DND-41 (cell line): ENCODE results near the gene NAV3.

Experiments
- ATAC-seq: fragments of 200-7000 bp; cut with Tn5 transposase; 3 replicates; pipeline ENCODE4 v1.9.1; 2021; ENCODE audit warnings: low read depth; ENCODE audit not compliant: insufficient read depth
- DNase-seq: peaks from one replicate; pipeline ENCODE4 v3.0.0-alpha.2; 2020
- H2AFZ ChIP-seq: 2 replicates; pipeline ENCODE4 v1.6.0; 2012; ENCODE audit warnings: low read depth, low read length
- H3K27ac ChIP-seq: 2 replicates; pipeline ENCODE4 v1.5.1; 2012; ENCODE audit warnings: low read length, inconsistent platforms
- H3K27me3 ChIP-seq: fragments of 200-600 bp; sonication (generic); 2 replicates; pipeline ENCODE4 v1.6.0; 2012; ENCODE audit warnings: low read length, mild to moderate bottlenecking, inconsistent platforms; ENCODE audit not compliant: insufficient read depth, poor library complexity
- H3K36me3 ChIP-seq: 2 replicates; pipeline ENCODE4 v1.5.1; 2012; ENCODE audit warnings: low read length, inconsistent platforms; ENCODE audit not compliant: insufficient read depth
- H3K4me1 ChIP-seq: 2 replicates; pipeline ENCODE4 v1.5.1; 2012; ENCODE audit warnings: mild to moderate bottlenecking, low read length; ENCODE audit not compliant: insufficient read depth
- H3K4me2 ChIP-seq: 2 replicates; pipeline ENCODE4 v1.6.0; 2012; ENCODE audit warnings: mild to moderate bottlenecking, moderate library complexity, low read length, inconsistent platforms; ENCODE audit not compliant: insufficient read depth
- H3K4me3 ChIP-seq, 2 experiments: fragments of 200-600 bp in 1 of 2; shearing (Covaris generic) in 1 of 2; 2 replicates each; pipeline ENCODE4 v1.5.1; 2012 to 2016; ENCODE audit warnings: inconsistent platforms in 2 of 2, low read length in 2 of 2, mild to moderate bottlenecking in 2 of 2, low read depth in 1 of 2, moderate library complexity in 1 of 2
- H3K79me2 ChIP-seq: 2 replicates; pipeline ENCODE4 v1.6.0; 2012; ENCODE audit warnings: low read length, inconsistent platforms; ENCODE audit not compliant: insufficient read depth
- H3K9ac ChIP-seq: 2 replicates; pipeline ENCODE4 v1.6.0; 2012; ENCODE audit warnings: low read depth, mild to moderate bottlenecking, inconsistent platforms, low read length, moderate library complexity
- H3K9me3 ChIP-seq: 2 replicates; pipeline ENCODE4 v1.5.1; 2012; ENCODE audit warnings: low read length, moderate library complexity, mild to moderate bottlenecking, inconsistent platforms; ENCODE audit not compliant: insufficient read depth, severe bottlenecking
- H4K20me1 ChIP-seq: 2 replicates; pipeline ENCODE4 v1.6.0; 2012; ENCODE audit warnings: low read length; ENCODE audit not compliant: insufficient read depth
- EZH2 ChIP-seq: IDR thresholded peaks from 3 replicates; pipeline ENCODE4 v1.6.1; 2012; ENCODE audit warnings: borderline replicate concordance, low read depth, mild to moderate bottlenecking, moderate library complexity, low read length, inconsistent platforms; ENCODE audit not compliant: severe bottlenecking
- TF ChIP-seq, protein P1 (sequence below): IDR thresholded peaks from 2 replicates; pipeline ENCODE4 v1.5.1; 2012; ENCODE audit warnings: borderline replicate concordance, low read length, moderate library complexity, mild to moderate bottlenecking; ENCODE audit not compliant: poor library complexity, severe bottlenecking; ENCODE audit errors: extremely low read depth

The NAV3 gene

GRCh38 chr12:78204926-78205325, 374.2 kb downstream of the NAV3 start:
- no peaks in the 10 kb centered on the region for H3K4me1 ChIP-seq
- H3K27me3 ChIP-seq = no peaks in the 10 kb centered on the region
- H3K79me2 ChIP-seq = no peaks in the 10 kb centered on the region
- H4K20me1 ChIP-seq = no peaks in the 10 kb centered on the region
- H3K9me3 ChIP-seq = no peaks in the 10 kb centered on the region
- ATAC-seq (no peak), DNase-seq (no peak)
- H3K27ac ChIP-seq = no peak overlapping the region
- H3K36me3 ChIP-seq = no peaks in the 10 kb centered on the region
- TF ChIP-seq EZH2 = no peak
- TF ChIP-seq, protein P1, sequence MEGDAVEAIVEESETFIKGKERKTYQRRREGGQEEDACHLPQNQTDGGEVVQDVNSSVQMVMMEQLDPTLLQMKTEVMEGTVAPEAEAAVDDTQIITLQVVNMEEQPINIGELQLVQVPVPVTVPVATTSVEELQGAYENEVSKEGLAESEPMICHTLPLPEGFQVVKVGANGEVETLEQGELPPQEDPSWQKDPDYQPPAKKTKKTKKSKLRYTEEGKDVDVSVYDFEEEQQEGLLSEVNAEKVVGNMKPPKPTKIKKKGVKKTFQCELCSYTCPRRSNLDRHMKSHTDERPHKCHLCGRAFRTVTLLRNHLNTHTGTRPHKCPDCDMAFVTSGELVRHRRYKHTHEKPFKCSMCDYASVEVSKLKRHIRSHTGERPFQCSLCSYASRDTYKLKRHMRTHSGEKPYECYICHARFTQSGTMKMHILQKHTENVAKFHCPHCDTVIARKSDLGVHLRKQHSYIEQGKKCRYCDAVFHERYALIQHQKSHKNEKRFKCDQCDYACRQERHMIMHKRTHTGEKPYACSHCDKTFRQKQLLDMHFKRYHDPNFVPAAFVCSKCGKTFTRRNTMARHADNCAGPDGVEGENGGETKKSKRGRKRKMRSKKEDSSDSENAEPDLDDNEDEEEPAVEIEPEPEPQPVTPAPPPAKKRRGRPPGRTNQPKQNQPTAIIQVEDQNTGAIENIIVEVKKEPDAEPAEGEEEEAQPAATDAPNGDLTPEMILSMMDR = no peak
- no peak overlapping the region for H3K4me2 ChIP-seq
- H2AFZ ChIP-seq = no peak overlapping the region
- H3K9ac ChIP-seq = no peak overlapping the region
- no peak overlapping the region for H3K4me3 ChIP-seq

DNA sequence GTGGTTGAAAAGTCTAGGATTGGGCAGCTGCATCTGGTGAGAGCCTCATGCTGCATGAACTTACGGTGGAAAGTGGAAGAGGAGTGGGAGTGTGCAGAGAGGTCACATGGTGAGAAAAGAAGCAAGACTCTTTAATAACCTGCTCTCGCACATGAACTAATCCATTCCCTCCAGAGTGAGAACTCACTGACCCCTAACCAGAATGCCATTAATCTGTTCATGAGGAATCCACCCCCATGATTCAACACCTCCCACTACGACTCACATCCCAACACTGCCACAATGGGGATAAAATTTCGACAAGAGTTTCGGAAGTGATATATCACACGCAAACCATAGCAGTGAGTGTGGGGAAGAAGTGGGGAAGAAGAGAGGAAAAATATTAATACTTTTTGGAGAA, 377.4 kb downstream of the NAV3 start:
- H4K20me1 ChIP-seq = no peaks in the 10 kb centered on the region
- H3K9me3 ChIP-seq = no peaks in the 10 kb centered on the region
- H3K27ac ChIP-seq = no peak overlapping the region
- no peaks in the 10 kb centered on the region for H3K36me3 ChIP-seq
- no peaks in the 10 kb centered on the region for H3K79me2 ChIP-seq
- TF ChIP-seq, protein P1 = no peak
- TF ChIP-seq EZH2 = no peak
- H3K4me3 ChIP-seq = no peak overlapping the region
- no peaks in the 10 kb centered on the region for H3K4me1 ChIP-seq
- H3K9ac ChIP-seq = no peak overlapping the region
- no peak overlapping the region for H3K4me2 ChIP-seq
- DNase-seq (no peak), ATAC-seq (no peak)
- H3K27me3 ChIP-seq = no peaks in the 10 kb centered on the region
- H2AFZ ChIP-seq = no peak overlapping the region

- Histone ChIP-seq H3K27ac (no peak overlapping the region), H3K79me2 (no peaks in the 10 kb centered on the region), H3K36me3 (no peaks in the 10 kb centered on the region), H3K4me1 (no peaks in the 10 kb centered on the region), H2AFZ (no peak overlapping the region), H3K27me3 (no peaks in the 10 kb centered on the region), H3K4me3 (no peak overlapping the region), H3K4me2 (no peak overlapping the region), H3K9ac (no peak overlapping the region), H3K9me3 (no peaks in the 10 kb centered on the region), H4K20me1 (no peaks in the 10 kb centered on the region)
- no peak for ATAC-seq
- DNase-seq = no peak
- TF ChIP-seq, protein P1 = no peak
- no peak for TF ChIP-seq EZH2
Observed at GRCh38 chr12:78209846-78210505, 379.3 kb downstream of the NAV3 start.
